Keratinocyte (primary cell): ENCODE data around the gene OR8B2.

Experiments used
- CTCF ChIP-seq, 3 experiments: IDR thresholded peaks in 1 of 3; conservative IDR thresholded peaks in 1 of 3; optimal IDR thresholded peaks in 1 of 3; 2 replicates in 2 of 3; 3 replicates in 1 of 3; pipeline versions ENCODE3 to v1.5.1; 2011; ENCODE audit warnings: low read length in 3 of 3, mild to moderate bottlenecking in 3 of 3, moderate library complexity in 2 of 3, control low read depth in 1 of 3, inconsistent platforms in 1 of 3; ENCODE audit not compliant: insufficient read depth in 2 of 3; ENCODE audit errors: extremely low read depth in 1 of 3
- EZH2 ChIP-seq: IDR thresholded peaks from one replicate; pipeline ENCODE4 v1.6.1; 2012; ENCODE audit warnings: inconsistent platforms, mild to moderate bottlenecking, low read length, moderate library complexity

DNA sequence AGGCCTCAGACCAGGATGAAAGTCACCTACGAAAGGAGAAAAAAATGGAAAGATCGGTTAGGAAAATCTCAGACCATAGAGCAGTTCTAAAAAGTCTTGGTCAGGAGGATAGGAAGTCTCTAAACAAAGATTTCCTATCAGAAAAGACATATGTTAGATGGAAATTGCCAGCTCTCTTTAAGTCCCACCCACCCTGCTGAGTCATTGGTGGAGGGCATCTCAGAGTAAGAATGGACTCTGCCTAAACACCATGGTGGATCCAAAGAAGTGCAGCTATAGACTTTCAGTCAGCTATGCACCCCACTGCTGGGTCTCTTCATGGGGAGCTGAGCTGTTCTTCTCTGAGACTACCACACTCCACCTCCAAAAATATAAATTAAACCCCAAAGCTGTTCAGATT lies 3.7 kb downstream of the OR8B2 start:
- TF ChIP-seq CTCF (optimal IDR thresholded peaks at IDR 0.05 in 1 of 3, IDR thresholded peaks at IDR 0.05 in 1 of 3, conservative IDR thresholded peaks at IDR 0.05 in 1 of 3; ENCODE audit: extremely low read depth in 1 of 3, insufficient read depth in 2 of 3, low read length in 3 of 3) (no peak), EZH2 (no peak)
